Measurements from ENCODE around the gene CREB5.

DNA sequence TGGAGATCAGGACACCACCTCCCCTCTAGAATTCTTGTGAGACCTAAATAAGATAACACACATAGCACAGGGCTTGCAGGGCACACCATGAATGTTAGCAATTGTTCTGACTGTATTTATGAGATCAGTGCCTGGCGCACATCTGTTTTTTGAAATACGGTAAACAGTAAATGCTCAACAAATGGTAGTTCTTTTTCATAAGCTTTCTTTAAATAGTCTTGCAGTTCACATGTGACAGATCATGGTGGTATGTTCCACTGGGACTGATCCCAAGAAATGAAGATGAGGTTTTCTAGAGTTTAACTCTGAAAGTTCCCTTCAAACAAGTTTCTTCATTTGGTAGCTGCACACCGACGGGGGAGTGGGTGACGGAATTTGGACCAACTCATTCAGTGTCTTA, 34.8 kb downstream of the CREB5 start:
- TF ChIP-seq, protein P1, sequence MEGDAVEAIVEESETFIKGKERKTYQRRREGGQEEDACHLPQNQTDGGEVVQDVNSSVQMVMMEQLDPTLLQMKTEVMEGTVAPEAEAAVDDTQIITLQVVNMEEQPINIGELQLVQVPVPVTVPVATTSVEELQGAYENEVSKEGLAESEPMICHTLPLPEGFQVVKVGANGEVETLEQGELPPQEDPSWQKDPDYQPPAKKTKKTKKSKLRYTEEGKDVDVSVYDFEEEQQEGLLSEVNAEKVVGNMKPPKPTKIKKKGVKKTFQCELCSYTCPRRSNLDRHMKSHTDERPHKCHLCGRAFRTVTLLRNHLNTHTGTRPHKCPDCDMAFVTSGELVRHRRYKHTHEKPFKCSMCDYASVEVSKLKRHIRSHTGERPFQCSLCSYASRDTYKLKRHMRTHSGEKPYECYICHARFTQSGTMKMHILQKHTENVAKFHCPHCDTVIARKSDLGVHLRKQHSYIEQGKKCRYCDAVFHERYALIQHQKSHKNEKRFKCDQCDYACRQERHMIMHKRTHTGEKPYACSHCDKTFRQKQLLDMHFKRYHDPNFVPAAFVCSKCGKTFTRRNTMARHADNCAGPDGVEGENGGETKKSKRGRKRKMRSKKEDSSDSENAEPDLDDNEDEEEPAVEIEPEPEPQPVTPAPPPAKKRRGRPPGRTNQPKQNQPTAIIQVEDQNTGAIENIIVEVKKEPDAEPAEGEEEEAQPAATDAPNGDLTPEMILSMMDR (IDR thresholded peaks at IDR 0.05): no peak
- TF ChIP-seq, protein P2, sequence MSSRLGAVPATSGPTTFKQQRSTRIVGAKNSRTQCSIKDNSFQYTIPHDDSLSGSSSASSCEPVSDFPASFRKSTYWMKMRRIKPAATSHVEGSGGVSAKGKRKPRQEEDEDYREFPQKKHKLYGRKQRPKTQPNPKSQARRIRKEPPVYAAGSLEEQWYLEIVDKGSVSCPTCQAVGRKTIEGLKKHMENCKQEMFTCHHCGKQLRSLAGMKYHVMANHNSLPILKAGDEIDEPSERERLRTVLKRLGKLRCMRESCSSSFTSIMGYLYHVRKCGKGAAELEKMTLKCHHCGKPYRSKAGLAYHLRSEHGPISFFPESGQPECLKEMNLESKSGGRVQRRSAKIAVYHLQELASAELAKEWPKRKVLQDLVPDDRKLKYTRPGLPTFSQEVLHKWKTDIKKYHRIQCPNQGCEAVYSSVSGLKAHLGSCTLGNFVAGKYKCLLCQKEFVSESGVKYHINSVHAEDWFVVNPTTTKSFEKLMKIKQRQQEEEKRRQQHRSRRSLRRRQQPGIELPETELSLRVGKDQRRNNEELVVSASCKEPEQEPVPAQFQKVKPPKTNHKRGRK (CRISPR knock-in tag; IDR thresholded peaks at IDR 0.05; ENCODE audit: borderline replicate concordance): no peak
- TF ChIP-seq, protein P3, sequence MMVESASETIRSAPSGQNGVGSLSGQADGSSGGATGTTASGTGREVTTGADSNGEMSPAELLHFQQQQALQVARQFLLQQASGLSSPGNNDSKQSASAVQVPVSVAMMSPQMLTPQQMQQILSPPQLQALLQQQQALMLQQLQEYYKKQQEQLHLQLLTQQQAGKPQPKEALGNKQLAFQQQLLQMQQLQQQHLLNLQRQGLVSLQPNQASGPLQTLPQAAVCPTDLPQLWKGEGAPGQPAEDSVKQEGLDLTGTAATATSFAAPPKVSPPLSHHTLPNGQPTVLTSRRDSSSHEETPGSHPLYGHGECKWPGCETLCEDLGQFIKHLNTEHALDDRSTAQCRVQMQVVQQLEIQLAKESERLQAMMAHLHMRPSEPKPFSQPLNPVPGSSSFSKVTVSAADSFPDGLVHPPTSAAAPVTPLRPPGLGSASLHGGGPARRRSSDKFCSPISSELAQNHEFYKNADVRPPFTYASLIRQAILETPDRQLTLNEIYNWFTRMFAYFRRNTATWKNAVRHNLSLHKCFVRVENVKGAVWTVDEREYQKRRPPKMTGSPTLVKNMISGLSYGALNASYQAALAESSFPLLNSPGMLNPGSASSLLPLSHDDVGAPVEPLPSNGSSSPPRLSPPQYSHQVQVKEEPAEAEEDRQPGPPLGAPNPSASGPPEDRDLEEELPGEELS (CRISPR knock-in tag; IDR thresholded peaks at IDR 0.05): no peak
- no peak for TF ChIP-seq MYBL2 (CRISPR knock-in tag; IDR thresholded peaks at IDR 0.05)
